Astrocyte of the cerebellum (primary cell): ENCODE data around the gene TPBGL.

Source experiments
- DNase-seq: peaks from one replicate; pipeline ENCODE4 v3.0.0-alpha.2; 2011; ENCODE audit warnings: low read depth
- H3K4me3 ChIP-seq: 2 replicates; pipeline ENCODE4 v1.5.1; 2011; ENCODE audit warnings: mild to moderate bottlenecking, low read depth, low read length, moderate library complexity
- CTCF ChIP-seq: IDR thresholded peaks from 2 replicates; pipeline ENCODE4 v1.5.1; 2012; ENCODE audit warnings: low read length, low read depth, moderate library complexity, mild to moderate bottlenecking; ENCODE audit errors: missing control alignments
- in situ Hi-C: cut with HindIII; loops from 2 replicates; pipeline ENCODE4 v1.10.0; 2017; ENCODE audit warnings: low sequenced_read_pairs

The TPBGL gene

DNA sequence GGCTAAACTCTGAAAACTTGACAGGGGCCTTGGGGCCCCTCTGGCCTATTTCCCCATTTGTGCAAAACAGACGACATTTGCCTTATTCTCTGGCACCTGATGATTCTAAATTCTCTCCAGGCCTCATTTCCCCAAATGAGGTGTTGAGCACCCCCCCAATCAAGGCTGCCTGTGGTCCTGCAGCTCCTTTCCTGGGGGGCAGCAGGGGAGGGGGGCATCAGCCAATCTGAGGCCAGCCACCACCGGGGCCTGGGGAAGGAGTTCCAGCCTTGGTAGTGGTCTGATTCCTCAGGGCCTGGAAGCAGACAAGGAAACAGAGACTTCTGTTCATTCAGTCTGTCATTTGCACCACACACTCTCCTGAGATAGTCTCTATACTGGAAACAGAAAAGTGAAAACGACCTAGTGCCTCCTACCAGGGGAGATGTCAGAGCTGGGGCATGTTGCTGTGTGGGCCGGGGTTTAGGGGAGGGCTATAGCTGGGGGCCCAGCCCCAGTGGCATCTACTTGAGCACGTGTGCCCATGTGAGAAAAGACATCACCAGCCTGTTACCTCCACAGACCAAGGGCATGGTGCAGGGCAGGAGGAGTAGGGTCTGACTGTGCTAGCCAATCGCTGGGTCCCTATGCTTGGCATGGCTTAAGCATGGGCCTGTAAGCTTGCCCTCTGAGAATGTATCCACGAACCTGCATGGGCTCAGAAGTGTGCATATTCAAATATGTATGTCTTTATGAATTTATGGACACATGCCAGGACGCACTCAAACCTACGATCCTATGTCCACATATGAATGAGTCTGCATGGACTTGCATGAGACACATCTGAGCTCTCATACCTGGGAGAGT lies 1.8 kb upstream of the TPBGL start:
- in situ Hi-C loops = no loop called here
- no peak for DNase-seq
- no peak overlapping the region for H3K4me3 ChIP-seq
- TF ChIP-seq CTCF = no peak

DNA sequence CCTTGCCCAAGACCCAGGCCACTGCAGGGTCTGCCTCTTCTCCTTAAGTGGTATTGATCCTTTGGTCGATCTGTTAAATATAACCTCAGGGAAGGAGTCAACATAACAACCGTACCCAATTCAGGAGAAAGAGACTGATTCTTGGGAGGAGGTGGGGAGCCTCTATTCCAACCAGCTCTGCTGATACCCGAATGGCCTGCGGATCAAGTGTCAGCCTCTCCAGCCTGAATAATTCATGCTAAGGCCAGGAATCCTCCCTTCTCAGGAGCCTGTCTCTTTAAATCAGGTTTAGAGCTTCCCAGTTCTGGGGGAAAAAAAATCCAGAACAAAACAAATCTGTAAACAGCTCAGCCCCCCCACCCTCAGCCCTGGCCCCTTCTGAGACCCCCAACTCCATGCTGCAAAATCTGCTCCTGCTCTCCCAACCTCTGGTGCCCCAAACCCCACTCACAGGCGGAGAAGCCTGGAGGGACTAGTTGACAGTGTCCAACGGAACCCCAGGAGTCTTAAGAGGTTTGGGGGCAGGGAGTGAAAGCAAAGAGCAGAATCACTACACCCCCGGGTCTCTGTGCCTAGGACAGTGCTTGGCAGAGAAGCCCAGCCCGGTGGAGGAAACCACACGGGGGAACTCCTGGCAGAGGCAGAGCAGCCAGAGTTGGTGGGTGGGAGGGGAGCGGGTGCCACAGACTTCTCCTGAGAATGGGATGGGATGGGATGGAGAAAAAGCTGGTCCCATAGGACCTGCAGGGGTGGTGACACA lies 863 bp upstream of the TPBGL start:
- in situ Hi-C loops = no loop called here
- no peak overlapping the region for H3K4me3 ChIP-seq
- no peak for TF ChIP-seq CTCF
- DNase-seq = no peak

DNA sequence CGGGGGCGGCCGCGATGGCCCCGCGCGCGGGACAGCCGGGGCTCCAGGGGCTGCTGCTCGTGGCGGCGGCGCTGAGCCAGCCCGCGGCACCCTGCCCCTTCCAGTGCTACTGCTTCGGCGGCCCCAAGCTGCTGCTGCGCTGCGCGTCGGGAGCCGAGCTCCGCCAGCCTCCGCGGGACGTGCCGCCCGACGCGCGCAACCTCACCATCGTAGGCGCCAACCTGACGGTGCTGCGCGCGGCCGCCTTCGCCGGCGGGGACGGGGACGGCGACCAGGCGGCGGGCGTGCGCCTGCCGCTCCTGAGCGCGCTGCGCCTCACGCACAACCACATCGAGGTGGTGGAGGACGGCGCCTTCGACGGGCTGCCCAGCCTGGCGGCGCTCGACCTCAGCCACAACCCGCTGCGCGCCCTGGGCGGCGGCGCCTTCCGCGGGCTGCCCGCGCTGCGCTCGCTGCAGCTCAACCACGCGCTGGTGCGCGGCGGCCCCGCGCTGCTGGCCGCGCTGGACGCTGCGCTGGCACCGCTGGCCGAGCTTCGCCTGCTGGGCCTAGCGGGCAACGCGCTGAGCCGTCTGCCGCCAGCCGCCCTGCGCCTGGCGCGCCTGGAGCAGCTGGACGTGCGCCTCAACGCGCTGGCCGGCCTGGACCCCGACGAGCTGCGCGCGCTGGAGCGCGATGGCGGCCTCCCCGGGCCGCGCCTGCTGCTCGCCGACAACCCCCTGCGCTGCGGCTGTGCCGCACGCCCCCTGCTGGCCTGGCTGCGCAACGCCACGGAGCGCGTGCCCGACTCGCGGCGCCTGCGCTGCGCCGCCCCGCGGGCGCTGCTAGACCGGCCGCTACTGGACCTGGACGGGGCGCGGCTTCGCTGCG lies 697 bp downstream of the TPBGL start:
- in situ Hi-C loops = no loop called here
- DNase-seq = peak; percentile 27
- peak; percentile 52 for TF ChIP-seq CTCF
- peak overlapping the region; percentile 32 for H3K4me3 ChIP-seq

GRCh38 chr11:75241906-75242644 lies 1.5 kb downstream of the TPBGL start:
- peak overlapping the region; percentile 32 for H3K4me3 ChIP-seq
- TF ChIP-seq CTCF = no peak
- no peak for DNase-seq
- in situ Hi-C loops = no loop called here

- DNase-seq = no peak
- in situ Hi-C loops = no loop called here
- TF ChIP-seq CTCF = no peak
Observed at GRCh38 chr11:75242722-75243600, 2.4 kb downstream of the TPBGL start.

More at GRCh38 chr11:75242722-75243600, 2.4 kb downstream of the TPBGL start:
- no peak overlapping the region for H3K4me3 ChIP-seq
